GM21529 (cell line): Measurements from ENCODE around the gene GFOD2.
"Not testable (repeated sequence)": the region's sequence is repeated elsewhere in the genome, so short reads cannot be mapped to it uniquely, and the experiment has no call there.

Experiments
- ATAC-seq: cut with Tn5 transposase; IDR thresholded peaks from one replicate; pipeline ENCODE4 v1.9.1; 2021; ENCODE audit not compliant: unreplicated experiment

The GFOD2 gene

GRCh38 chr16:67707210-67707609 lies 11.9 kb downstream of the GFOD2 start:
- no peak for ATAC-seq

- ATAC-seq: no peak
These were observed 15.0 kb downstream of the GFOD2 start for GRCh38 chr16:67704110-67704509.

- no peak for ATAC-seq
These were observed 15.5 kb downstream of the GFOD2 start for GRCh38 chr16:67703626-67704025.

- no peak for ATAC-seq
These were observed 17.0 kb downstream of the GFOD2 start for GRCh38 chr16:67702130-67702529.

- no peak for ATAC-seq
These were observed 17.7 kb downstream of the GFOD2 start for GRCh38 chr16:67701420-67701819.

- ATAC-seq: no peak
These were observed 19.9 kb downstream of the GFOD2 start for GRCh38 chr16:67699265-67699664.

- no peak for ATAC-seq
These were observed 21.5 kb downstream of the GFOD2 start for GRCh38 chr16:67697422-67698185.

- no peak for ATAC-seq
These were observed 24.5 kb downstream of the GFOD2 start for GRCh38 chr16:67694611-67695010.

GRCh38 chr16:67693517-67694285 lies 25.4 kb downstream of the GFOD2 start:
- ATAC-seq: not testable (repeated sequence)

- ATAC-seq: no peak
These were observed 33.6 kb downstream of the GFOD2 start for GRCh38 chr16:67685388-67686112.

GRCh38 chr16:67683767-67684166 lies 35.3 kb downstream of the GFOD2 start:
- no peak for ATAC-seq

GRCh38 chr16:67679935-67680897 lies 38.9 kb downstream of the GFOD2 start:
- ATAC-seq: no peak

GRCh38 chr16:67678354-67679023 lies 40.6 kb downstream of the GFOD2 start:
- ATAC-seq: no peak

GRCh38 chr16:67677712-67678111 lies 41.4 kb downstream of the GFOD2 start:
- no peak for ATAC-seq

GRCh38 chr16:67676939-67677338 lies 42.2 kb downstream of the GFOD2 start:
- no peak for ATAC-seq

GRCh38 chr16:67676516-67676915 lies 42.6 kb downstream of the GFOD2 start:
- no peak for ATAC-seq

- ATAC-seq: no peak
These were observed 43.1 kb downstream of the GFOD2 start for GRCh38 chr16:67675999-67676398.

- ATAC-seq: no peak
These were observed 43.6 kb downstream of the GFOD2 start for GRCh38 chr16:67675579-67675935.

- no peak for ATAC-seq
These were observed 44.1 kb downstream of the GFOD2 start for GRCh38 chr16:67674851-67675578.
